HG03175 (cell line): Measurements from ENCODE around the gene CBX2.

Experiments
- ATAC-seq: cut with Tn5 transposase; IDR thresholded peaks from one replicate; pipeline ENCODE4 v1.9.1; 2021; ENCODE audit warnings: mild to moderate bottlenecking, moderate library complexity; ENCODE audit not compliant: unreplicated experiment

The CBX2 gene

GRCh38 chr17:79799174-79799537 is 21.2 kb downstream of the CBX2 start:
- no peak for ATAC-seq

- ATAC-seq: no peak
Measured at GRCh38 chr17:79799538-79800324, 21.8 kb downstream of the CBX2 start.

DNA sequence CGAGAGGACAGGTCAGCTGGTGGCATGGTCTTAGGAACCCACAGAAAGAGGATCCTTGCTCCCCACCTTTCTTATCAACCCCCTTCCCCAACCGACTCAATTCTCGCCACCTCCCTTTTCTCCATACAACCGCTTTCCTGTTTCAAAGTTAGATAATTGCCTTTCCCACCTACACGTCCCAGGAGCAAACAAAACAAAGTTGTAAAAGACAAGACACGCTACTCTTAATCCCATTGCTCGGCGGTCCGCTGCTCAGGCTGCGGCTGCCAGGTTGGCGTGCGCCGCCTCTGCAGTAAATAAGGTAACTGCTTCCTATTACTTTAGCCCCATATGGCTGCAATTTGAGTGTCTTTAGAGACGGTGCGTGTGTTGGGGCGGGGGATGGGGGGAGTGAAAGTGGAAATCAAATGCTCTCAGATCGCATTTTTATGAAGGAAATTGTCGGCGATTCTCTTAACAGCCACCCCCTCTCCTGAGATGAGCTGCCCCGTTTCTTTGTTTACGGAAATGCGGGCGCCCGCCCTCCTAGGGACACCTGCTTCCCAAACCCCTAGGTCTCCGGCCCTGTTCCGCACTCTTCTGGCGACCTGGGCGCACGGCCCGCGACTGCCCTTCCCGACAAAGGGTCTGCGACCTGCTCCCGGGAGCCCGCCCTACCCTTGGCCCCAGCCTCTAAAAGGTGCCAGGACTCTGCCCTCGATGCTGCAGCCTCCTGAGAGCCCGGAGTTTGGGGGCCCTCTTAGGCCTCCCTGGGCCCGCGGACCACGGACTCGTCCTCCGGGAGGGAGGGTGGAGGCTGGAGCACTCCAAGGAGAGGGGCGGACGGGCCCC is 22.6 kb downstream of the CBX2 start:
- ATAC-seq: no peak

DNA sequence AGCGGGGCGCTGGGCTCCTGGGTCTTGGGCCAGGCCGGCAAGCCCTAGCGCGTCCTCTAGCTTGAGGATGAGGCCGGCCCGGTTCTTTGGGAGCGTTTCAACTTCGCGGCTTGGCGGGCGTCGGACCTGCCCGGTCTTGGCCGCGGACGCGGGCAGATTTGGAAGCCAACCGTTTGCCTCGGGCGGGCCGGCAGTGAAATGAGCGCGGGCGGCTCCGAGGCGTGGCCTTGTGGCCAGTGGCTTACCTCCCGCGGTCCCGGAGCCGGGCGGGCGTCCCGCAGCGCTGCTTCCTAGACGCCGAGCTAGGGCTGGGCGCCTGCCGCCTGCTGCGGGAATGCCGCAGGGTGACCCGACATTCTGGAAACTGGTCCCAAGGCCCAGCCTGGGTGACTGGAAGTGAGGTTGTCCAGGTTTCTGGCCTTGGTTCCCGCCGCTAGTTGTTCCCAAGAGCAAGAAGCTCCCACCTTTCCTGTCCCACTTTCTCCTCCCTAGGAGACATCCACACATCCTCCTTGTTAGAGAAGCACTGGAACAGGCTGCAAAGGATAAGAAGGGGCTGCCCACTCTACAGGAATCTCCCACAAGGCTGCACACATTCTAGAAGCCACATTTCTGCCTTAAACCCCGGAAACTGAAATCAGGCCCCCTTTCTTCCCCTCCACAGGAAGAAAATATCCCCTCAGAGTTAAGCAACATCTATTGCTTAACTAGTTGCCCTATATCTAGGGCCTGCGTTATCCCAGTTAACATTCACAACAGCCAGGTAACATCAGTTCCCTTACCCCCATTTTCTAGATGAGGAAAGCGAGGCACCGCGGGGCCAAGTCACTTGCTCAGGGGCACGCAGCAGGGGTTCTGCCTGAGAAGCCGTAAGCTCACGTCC is 23.4 kb downstream of the CBX2 start:
- ATAC-seq: no peak

DNA sequence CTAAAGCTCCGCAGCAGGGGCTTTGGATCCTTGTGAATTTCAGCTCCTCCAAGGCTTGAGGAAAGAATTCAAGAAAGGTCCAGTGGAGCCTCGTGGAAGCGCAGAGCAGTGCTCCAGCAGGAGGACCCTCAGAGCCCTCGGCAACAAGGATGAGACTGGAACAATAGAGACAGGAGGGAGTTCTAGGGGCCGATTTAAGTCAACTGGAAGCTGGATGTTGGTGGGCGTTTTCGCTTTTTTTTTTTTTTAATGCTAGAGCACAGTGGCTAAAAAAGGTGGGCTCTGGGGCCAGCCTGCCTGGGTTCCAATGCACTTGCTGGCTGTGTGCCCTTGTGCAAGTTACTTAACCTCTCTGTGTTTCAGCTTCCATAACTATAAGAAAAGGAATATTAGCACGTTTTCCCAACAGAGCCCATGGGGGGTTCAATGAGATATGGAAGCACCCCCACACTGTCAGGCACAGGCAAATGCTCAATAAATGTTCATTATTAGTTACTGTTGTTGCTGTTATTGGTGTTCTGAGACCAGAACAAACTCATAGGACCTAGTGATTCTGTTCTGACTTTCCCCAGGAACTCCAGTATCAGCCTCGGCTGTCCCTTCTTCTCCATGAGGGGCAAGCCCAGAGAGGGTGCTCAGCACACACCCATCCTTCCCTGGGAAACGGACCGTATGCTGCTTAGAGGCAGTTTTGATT is 24.2 kb downstream of the CBX2 start:
- no peak for ATAC-seq

- no peak for ATAC-seq
Measured at GRCh38 chr17:79802736-79803420, 24.9 kb downstream of the CBX2 start.

DNA sequence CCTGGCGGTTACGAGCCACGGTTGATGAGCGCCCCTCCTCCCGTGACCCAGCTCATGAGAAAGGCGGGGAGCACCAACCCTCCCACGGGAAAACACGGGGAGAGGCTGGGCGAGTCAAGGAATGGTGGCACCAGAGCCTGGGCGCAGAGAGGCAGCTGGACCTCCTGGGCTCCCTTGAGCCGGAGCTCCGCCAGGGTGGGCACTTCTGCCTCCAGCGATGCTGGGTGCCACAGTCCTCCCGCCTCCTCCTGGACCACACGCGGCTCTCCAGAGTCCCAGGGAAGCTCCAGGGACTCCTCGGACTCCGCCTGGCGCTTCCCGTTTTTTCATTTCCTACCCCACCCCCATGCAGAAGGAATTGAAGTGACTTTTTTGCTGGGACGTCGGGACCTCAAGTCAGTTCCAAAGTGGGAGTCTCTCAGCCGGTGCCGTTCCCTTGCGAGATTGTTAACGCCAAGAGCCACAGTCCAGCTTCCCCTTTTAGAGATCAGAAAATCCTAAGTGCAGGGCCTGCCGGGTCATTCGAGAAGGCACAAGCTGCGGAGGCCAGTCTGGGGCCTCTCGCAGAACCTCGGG is 25.6 kb downstream of the CBX2 start:
- no peak for ATAC-seq

DNA sequence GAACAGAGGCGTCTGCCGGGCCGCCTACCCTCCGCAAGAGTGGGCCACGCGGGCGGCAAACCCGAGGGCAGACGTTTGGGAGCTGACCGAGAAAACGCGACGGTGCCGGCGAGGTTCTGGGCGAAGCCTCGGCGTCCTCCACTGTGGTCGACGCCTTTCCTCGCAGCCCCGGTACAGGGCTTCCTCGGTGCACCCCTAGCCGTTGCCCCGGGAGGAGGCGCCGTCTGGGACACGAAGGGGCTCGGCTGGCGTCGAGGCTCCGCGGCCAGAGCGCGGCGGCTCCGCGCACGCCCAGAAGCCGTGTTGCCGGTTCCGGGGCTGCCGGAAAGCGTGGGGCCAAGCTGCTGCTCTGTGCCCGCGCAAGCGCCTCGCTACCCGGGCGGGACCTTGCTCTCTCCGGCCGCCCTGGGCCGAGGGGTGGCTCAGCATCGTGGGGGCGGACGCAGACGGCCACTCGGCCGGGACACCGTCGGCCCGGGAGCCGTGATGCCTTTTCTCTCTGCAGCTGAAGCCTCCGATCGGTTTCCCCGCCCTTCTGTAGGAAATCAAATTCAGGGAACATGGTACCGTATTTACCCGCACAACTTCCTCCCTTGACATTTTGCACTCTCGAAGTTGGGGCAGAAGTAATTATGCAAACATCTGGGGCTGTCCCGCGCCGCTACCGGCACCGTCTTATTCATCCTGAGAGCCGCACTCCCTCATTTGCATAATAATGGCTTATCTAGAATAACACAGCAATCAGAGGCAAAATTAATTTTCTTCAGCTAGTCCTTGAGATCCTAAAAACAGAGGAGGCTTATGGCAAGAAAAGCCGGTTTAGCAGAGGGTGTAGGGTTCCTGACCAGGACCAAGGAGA is 26.3 kb downstream of the CBX2 start:
- peak; percentile 53 for ATAC-seq

DNA sequence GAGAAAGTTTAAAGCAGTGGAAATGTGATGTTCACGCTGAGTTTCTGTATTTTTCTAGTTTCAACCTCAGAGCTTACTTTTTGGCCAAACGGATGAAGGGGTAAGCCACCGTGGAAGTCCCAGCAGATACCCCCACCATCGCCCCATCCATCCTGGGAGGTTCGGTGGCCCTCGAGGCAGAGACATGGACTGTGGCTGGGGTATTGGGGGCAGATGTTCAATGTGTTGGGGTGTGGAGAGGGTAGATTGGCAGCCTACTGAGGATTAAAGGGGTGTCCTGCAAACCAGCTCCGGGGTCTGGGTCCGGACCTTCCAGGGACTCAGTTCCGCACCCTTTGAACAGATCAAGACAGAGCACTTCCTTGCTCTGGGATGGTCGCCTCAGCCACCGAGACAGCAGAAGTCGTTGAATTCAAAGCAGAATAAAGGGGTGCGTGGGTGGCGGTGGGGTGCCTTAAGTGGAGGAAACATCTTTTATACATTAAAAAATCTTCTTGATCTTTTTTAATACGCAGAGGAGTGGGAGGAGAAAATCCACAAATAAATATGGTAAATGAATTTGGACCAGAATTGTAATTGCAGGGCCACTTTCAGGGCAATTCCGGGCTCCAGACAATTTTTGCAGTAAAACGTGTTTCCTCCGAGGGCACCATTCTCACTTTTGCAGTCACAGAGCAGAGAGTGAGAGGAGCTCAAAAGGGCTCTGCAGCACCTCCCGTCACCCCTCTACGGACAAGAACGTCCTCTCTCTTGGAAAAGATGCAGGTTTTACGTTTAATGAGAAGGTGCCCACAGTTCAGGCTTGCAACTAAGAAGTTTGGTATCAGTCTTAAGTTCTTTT is 27.1 kb downstream of the CBX2 start:
- ATAC-seq: no peak

- no peak for ATAC-seq
Measured at GRCh38 chr17:79806446-79806760, 28.5 kb downstream of the CBX2 start.

GRCh38 chr17:79806863-79807720 is 29.1 kb downstream of the CBX2 start:
- ATAC-seq: no peak

- no peak for ATAC-seq
Measured at GRCh38 chr17:79808763-79809529, 31.0 kb downstream of the CBX2 start.

DNA sequence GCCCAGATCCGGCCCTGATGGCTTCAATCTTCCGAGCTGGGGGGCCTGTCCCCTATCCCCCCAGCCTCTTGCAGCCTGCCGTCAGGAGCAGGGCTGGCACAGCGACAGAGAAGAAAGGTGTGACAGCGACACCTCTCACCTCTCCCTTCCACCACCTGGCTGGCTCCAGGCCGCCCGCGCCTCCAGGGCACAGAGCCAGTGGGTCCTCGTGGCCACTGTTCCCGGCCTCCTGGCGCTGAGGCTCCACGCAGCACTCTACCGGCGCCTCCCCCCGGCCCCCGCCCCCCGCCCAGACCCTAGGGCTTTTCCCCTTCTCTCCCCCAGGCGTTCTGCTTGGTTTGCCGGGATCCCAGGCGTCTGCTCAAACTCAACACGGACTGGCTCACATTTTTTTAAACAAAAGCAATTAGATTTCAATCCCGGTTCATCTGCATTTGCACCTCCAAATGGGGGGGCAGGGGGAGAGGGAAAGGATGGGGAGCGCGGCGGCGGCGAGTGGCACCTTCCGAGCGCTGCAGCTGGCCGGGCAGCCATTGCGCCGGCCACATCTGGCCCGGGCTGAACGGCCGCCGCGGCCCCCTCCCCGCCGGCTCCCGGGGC is 31.7 kb downstream of the CBX2 start:
- no peak for ATAC-seq

DNA sequence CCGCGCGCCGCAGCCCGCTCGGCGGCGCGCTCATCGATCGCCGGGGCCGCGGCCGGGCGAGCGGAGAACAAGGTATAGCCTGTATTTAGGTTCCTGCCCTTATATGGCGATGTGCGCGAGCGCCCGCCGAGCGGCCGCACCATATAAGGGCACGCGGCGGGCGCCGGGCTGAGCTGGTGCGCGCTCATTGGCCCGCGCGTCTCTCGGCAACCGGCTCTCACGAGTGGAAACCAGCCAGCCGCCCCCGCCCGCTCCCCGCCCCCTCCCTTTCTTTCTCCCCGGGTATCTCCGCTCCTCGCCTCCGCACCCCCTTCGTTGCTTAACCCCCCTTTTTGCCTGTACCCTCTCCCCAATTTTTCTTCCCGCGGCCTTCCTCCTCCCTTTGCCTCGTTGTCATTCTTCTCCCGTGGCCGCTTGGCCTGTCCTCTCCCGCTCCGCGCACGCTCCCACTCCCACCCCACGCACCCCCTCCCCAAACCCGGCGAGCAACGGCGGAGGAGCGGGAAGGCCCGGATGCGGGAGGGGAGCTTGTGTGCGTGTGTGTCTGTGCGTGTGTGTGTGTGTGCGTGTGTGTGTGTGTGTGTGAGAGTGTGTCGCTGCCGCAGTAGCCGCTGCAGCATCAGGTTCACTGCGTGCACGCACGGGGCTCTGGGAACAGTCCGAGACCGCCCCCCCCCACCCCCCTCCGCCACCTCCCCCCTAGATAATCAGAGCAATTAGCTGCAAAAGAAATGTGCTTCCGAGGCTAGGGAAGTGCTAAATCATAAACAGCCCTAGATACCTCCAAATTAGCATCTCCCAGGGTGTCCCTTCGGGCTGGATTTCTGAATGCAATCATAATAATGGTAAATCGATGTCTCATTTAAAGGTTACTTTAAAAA is 32.4 kb downstream of the CBX2 start:
- ATAC-seq: peak; percentile 74
